GM18505 (cell line): ENCODE measurements around the gene KHDC4.

Experiments used
- ATAC-seq: cut with Tn5 transposase; IDR thresholded peaks from one replicate; pipeline ENCODE4 v1.9.1; 2021; ENCODE audit not compliant: unreplicated experiment
- POLR2A ChIP-seq: IDR thresholded peaks from 4 replicates; pipeline ENCODE4 v1.6.1; 2011; ENCODE audit warnings: borderline replicate concordance; ENCODE audit not compliant: insufficient read depth, insufficient read length; ENCODE audit errors: extremely low read depth

KHDC4 gene

GRCh38 chr1:155961937-155962336 is 27.7 kb upstream of the KHDC4 start:
- TF ChIP-seq POLR2A, result no peak
- no peak for ATAC-seq

- ATAC-seq, result no peak
- TF ChIP-seq POLR2A, result no peak
Measured at GRCh38 chr1:155960081-155960745, 26.0 kb upstream of the KHDC4 start.

- no peak for ATAC-seq
- TF ChIP-seq POLR2A, result peak; percentile 28
Measured at GRCh38 chr1:155957411-155957915, 23.2 kb upstream of the KHDC4 start.

GRCh38 chr1:155954645-155955044 is 20.4 kb upstream of the KHDC4 start:
- ATAC-seq, result no peak
- TF ChIP-seq POLR2A, result no peak

GRCh38 chr1:155952505-155952890 is 18.3 kb upstream of the KHDC4 start:
- no peak for TF ChIP-seq POLR2A
- ATAC-seq, result no peak

GRCh38 chr1:155951753-155952504 is 17.7 kb upstream of the KHDC4 start:
- ATAC-seq, result no peak
- no peak for TF ChIP-seq POLR2A

- no peak for TF ChIP-seq POLR2A
- no peak for ATAC-seq
Measured at GRCh38 chr1:155950829-155951228, 16.6 kb upstream of the KHDC4 start.

GRCh38 chr1:155947741-155948140 is 13.5 kb upstream of the KHDC4 start:
- no peak for TF ChIP-seq POLR2A
- no peak for ATAC-seq

- no peak for ATAC-seq
- TF ChIP-seq POLR2A, result no peak
Measured at GRCh38 chr1:155947292-155947691, 13.1 kb upstream of the KHDC4 start.

- TF ChIP-seq POLR2A, result no peak
Measured at GRCh38 chr1:155946633-155947219, 12.5 kb upstream of the KHDC4 start.

GRCh38 chr1:155944444-155944799 is 10.2 kb upstream of the KHDC4 start:
- no peak for ATAC-seq
- TF ChIP-seq POLR2A, result no peak

More at GRCh38 chr1:155946633-155947219, 12.5 kb upstream of the KHDC4 start:
- peak; percentile 8 for ATAC-seq

- TF ChIP-seq POLR2A, result no peak
- ATAC-seq, result no peak
Measured at GRCh38 chr1:155942578-155943141, 8.4 kb upstream of the KHDC4 start.

- ATAC-seq, result no peak
- TF ChIP-seq POLR2A, result no peak
Measured at GRCh38 chr1:155941845-155942531, 7.8 kb upstream of the KHDC4 start.
